NCI-H460 (cell line): Measurements from ENCODE around the gene FRMPD4. TPM values are rescaled to one million over a fixed set of nuclear protein-coding genes. Genes with fewer than 3 reads are reported as not detected.

Source experiments
- DNase-seq: peaks from one replicate; pipeline ENCODE4 v3.0.0-alpha.2; 2016; ENCODE audit warnings: low read depth; ENCODE audit errors: extremely low read depth
- small RNA-seq, 2 experiments: library from RNA; depleted of rRNA; stranded (forward); fragments of <200 nt; gene quantifications; one replicate each; pipeline ENCODE3, GENCODE V24; 2014
- total RNA-seq: library from RNA; depleted of rRNA; stranded (reverse); fragments of >200 nt; shearing (Covaris generic); gene quantifications from 2 replicates; pipeline ENCODE4 v1.2.3, GENCODE V29; 2014

The FRMPD4 gene
- total RNA-seq, 1 experiment from 2014 or later: 0.15 TPM

GRCh38 chrX:12711435-12712040 is 573.3 kb downstream of the FRMPD4 start:
- no peak for DNase-seq

DNA sequence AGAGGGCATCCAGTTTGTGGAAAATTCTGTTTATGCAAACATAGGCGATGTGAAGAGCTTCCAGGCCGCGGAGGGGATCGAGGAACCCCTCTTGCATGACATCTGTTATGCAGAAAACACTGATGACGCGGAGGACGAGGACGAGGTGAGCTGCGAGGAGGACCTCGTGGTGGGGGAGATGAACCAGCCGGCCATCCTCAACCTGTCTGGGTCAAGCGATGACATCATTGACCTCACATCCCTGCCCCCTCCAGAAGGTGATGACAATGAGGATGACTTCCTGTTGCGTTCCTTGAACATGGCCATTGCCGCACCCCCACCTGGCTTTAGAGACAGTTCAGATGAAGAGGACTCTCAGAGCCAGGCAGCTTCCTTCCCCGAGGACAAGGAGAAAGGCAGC is 578.3 kb downstream of the FRMPD4 start:
- DNase-seq: no peak

DNA sequence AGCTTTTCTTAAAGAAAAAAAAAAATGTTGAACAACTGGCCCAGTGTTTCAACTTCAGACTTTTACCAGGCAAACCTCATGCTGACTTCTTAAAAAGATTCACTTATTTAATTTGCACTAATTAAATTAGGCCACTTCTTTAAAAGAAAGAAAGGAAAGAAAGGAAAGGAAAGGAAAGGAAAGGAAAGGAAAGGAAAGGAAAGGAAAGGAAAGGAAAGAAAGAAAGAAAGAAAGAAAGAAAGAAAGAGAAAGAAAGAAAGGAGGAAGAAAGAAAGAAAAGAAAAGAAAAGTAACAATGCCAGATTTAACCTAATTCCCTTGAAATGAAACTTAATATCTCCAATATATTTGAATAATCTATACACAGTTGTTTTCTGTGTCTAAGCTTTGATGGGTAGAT is 581.6 kb downstream of the FRMPD4 start:
- DNase-seq: no peak

DNA sequence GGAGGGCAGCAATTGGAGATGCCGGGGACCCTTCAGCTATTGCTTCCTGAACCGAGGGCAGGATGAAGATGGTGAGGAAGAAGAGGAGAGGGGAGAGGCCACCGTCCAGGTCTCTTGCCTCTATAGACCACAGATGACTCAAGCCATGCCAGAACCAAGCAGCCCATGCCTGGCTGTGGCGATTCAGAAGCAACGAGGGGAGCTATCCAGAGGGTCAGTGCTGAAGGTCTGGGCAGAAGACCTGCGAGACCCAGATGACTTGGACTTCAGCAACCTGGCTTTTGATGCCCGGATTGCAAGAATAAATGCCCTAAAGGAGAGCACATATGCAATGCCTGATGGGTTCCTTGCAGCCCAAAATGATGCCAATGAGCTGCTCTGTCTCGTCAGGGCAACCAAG is 582.8 kb downstream of the FRMPD4 start:
- no peak for DNase-seq

GRCh38 chrX:12722314-12722713 is 584.0 kb downstream of the FRMPD4 start:
- no peak for DNase-seq

GRCh38 chrX:12741416-12741815 is 603.1 kb downstream of the FRMPD4 start:
- no peak for DNase-seq

DNA sequence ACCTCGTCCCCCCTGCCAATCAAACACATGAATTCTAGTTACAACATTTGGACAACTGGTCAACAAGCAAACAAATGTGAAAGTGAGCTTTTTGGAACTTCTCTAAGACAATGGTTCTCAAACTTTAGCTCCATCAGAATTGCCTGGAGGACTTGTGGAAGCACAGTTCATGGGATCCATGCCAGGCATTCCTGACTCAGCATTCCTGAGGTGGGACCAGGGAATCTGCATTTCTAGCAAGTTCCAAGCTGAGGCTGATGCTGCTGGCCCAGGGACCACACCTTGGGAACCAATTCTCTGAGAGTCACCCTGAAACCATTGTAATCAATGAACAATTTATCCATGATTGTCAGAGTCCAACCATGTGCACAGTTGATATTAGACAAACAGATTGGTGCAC is 609.2 kb downstream of the FRMPD4 start:
- DNase-seq: no peak

DNA sequence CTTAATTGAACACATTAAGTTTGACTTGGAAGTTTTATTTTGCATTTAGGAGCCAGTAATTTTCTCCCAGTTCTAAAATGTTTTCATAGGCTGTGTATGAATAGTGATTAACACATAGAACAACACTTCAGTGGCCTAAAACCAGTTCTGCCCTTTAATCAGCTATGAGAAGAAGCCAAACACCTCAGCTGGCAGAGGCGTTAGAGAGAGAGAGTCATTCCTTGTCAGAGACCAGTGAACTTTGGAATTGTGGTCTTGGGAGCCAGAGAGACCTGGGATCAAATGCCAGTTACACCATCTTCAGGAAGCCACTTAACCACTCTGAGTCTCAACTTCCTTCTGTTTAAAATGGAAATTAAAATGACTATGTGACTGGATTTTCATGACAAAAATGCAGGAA is 613.6 kb downstream of the FRMPD4 start:
- no peak for DNase-seq

DNA sequence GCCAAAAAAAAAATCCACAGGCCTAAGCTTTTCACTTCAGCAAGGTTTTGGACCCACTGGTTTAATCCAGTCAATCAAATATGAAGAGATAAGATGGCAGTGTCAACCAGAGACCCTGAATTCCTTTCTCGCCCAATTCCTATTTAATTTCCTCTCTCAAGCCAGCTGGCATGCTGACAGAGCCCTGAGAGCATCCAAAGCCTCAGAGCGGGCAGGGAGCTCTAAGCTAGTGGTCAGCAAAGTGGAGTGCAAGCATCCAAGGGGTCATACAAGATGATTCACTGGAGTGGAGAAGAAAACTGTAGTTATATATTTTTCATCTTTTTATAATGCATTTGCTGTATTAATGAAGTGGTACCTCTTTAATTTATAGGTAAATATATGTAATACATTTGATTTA is 615.1 kb downstream of the FRMPD4 start:
- no peak for DNase-seq

- DNase-seq: no peak
These were observed 620.0 kb downstream of the FRMPD4 start for GRCh38 chrX:12758291-12758690.

GRCh38 chrX:12767856-12768255 is 629.6 kb downstream of the FRMPD4 start:
- DNase-seq: no peak

DNA sequence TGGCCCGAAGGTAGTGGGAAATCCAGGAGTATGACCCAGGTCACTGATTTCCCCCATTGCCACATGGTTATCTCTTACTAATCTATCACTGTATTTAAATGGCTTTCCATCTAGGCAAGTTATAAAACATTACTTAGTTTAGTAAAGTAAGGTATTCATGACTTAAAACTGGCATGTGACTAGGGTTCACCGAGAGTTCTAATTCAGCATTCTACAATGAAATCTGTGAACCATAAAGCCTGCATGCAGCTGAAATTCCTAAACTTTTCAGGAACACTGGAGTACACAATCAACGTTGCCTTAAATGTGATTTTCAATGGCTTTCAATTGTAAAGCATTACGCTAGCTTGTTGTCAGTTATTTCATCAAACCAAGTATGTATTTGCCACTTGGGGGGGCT is 630.2 kb downstream of the FRMPD4 start:
- no peak for DNase-seq

- peak; percentile 15 for DNase-seq
These were observed 632.2 kb downstream of the FRMPD4 start for GRCh38 chrX:12770440-12770839.

- peak; percentile 7 for DNase-seq
These were observed 633.3 kb downstream of the FRMPD4 start for GRCh38 chrX:12771445-12772069.

Small RNA genes lying within 50 kb of the gene (small RNA-seq; reads per million reads assigned to genes)
- gene AC119619.1 (0 reads per million in 2 experiments), gene RF00019 (0 reads per million in 2 experiments), gene RN7SKP290 (0 to 0.35 reads per million in 2 experiments)
